Neutrophil (primary cell): ENCODE data around the gene RAP1A.
A peak's percentile ranks its signal among the peaks of the same experiment; 100 is the strongest.

Experiments
- H3K27ac ChIP-seq: fragments of 200-600 bp; sonication (generic); 2 replicates; pipeline ENCODE4 v1.5.1; 2016; ENCODE audit warnings: mild to moderate bottlenecking, moderate library complexity
- H3K27me3 ChIP-seq: fragments of 200-600 bp; sonication (generic); 2 replicates; pipeline ENCODE4 v1.6.0; 2016; ENCODE audit warnings: mild to moderate bottlenecking
- H3K36me3 ChIP-seq: fragments of 200-600 bp; sonication (generic); 2 replicates; pipeline ENCODE4 v1.5.1; 2017
- H3K4me1 ChIP-seq, 2 experiments: fragments of 200-600 bp in 1 of 2; sonication (generic) in 1 of 2; 1 replicate in 1 of 2; 2 replicates in 1 of 2; pipeline versions ENCODE4 v1.5.1 to v1.6.1; 2013 to 2016; ENCODE audit warnings: low read depth in 1 of 2, low read length in 1 of 2, mild to moderate bottlenecking in 1 of 2, moderate library complexity in 1 of 2; ENCODE audit not compliant: control insufficient read depth in 1 of 2, insufficient read depth in 1 of 2
- H3K4me3 ChIP-seq, 2 experiments: fragments of 200-600 bp in 1 of 2; sonication (generic) in 1 of 2; 1 replicate in 1 of 2; 2 replicates in 1 of 2; pipeline ENCODE4 v1.5.1; 2013 to 2016; ENCODE audit warnings: low read depth in 1 of 2, low read length in 1 of 2, mild to moderate bottlenecking in 1 of 2, moderate library complexity in 1 of 2
- H3K9me3 ChIP-seq: fragments of 200-600 bp; sonication (generic); 2 replicates; pipeline ENCODE4 v1.5.1; 2016
- TF ChIP-seq, protein P1 (sequence below): fragments of 200-600 bp; sonication (generic); IDR thresholded peaks from 2 replicates; pipeline ENCODE4 v1.5.1; 2016; ENCODE audit warnings: antibody characterized with exemption

RAP1A gene

DNA sequence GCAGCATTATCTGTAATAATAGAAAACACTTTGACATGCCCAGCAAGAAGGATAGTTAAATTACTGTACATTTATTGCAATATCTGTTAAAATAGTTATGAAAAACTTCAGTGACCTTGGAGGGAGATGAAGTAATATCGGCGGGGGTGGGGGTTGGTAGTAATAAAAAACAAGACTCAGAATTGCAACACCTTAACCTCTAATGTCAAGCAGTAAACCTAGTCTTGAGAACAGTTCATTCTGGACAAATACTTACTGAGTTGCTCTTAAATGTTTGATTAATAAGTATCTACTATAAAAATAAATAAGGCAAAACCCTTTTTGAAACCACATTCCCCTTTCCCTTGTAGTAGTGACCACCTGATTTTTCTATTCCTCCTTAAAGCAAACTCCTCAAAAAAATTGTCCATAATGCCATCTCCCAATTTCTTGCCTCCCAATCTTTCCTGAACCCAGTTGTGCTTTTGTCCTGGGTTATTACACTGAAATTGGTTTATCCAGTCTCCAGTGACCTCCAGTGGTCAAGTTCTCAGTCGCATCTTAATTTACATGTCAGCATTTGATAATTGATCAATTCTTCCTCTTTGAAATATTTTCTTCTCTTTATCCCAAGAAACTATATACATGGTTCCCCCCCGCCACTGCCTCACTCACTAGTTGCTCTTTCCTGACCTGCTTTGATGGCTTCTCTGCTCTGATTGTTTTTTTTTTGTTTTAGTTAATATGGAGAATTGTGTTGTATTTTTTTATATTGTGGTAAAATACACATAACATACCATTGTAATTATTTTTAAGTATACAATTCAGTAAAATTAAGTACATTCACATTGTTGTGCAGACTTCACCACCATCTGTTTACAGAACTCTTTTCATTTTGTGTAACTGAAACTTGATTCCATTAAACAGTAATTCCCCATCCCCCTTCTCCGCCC lies 36.8 kb downstream of the RAP1A start:
- peaks cover 75 to 79% of the 10 kb centered on the region in 2 experiments for H3K4me1 ChIP-seq
- H3K36me3 ChIP-seq = no peaks in the 10 kb centered on the region
- no peaks in the 10 kb centered on the region for H3K27me3 ChIP-seq
- peak overlapping the region in 1 of 2 experiments; percentile 9 for H3K4me3 ChIP-seq
- no peaks in the 10 kb centered on the region for H3K9me3 ChIP-seq
- TF ChIP-seq, protein P1, sequence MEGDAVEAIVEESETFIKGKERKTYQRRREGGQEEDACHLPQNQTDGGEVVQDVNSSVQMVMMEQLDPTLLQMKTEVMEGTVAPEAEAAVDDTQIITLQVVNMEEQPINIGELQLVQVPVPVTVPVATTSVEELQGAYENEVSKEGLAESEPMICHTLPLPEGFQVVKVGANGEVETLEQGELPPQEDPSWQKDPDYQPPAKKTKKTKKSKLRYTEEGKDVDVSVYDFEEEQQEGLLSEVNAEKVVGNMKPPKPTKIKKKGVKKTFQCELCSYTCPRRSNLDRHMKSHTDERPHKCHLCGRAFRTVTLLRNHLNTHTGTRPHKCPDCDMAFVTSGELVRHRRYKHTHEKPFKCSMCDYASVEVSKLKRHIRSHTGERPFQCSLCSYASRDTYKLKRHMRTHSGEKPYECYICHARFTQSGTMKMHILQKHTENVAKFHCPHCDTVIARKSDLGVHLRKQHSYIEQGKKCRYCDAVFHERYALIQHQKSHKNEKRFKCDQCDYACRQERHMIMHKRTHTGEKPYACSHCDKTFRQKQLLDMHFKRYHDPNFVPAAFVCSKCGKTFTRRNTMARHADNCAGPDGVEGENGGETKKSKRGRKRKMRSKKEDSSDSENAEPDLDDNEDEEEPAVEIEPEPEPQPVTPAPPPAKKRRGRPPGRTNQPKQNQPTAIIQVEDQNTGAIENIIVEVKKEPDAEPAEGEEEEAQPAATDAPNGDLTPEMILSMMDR = no peak
- peak overlapping the region; percentile 70 for H3K27ac ChIP-seq

DNA sequence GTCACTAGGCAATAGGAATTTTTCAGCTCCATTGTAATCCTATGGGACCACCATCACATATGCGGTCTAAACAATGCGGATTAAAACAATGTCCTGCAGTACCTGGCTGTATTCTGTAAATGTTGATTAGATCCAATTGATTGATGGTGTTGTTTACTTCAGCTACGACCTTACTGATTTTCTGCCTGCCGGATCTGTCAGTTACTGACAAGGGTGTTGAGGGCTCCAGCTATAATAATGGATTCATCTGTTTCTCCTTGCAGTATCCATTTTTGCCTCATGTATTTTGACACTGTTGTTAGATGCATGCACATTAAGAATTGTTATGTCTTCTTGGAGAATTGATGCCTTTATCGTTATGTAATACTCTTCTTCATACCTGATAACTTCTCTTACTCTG lies 39.0 kb downstream of the RAP1A start:
- Histone ChIP-seq H3K27ac (no peak overlapping the region), H3K27me3 (no peaks in the 10 kb centered on the region), H3K4me1 (peaks cover 69 to 76% of the 10 kb centered on the region in 2 experiments), H3K9me3 (no peaks in the 10 kb centered on the region), H3K4me3 (no peak overlapping the region), H3K36me3 (no peaks in the 10 kb centered on the region)
- TF ChIP-seq, protein P1 = no peak

DNA sequence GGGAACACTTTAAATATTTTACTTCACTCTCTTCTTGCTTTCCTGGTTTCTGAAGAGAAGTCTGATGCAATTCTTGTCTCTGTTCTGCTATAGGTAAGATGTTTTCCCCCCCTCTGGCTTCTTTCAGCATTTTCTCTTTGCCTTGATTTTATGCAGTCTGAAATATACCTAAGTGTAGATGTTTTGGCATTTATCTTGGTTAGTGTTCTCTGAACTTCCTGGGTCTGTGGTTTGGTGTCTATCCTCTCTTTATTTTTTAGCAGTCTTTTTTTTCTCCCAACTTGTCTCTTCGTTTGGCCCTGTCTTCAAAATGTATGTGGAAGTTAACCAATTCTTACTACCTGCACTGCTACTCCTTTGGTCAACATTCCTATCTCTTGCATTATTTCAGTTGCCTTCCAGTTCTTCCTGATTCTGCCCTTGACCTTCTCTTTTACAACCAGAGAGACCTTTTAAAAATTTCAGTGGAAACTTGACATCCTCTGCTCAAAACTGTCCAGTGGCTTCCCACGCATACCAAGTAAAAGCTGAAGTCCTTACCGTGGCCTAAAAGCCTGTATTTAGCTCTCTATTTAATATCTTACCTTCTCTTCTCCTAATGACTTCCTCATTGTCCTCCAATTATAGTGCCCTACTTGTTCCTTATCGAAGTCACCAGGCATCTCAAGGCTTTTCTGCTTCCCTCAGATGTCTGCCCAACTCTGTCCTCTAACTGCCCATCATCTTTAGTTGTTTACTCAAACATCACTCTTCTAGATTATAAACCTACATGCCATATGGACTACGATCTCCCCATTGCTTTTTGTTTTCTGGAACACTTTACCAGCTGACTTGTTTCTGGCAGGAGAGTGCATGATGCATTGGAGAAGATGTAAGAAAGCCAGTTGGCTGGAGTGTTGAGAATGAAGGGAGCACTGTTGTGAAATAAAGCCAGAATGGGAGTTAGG lies 40.9 kb downstream of the RAP1A start:
- H3K4me3 ChIP-seq = no peak overlapping the region
- H3K27me3 ChIP-seq = no peaks in the 10 kb centered on the region
- peak overlapping the region; percentile 76 for H3K27ac ChIP-seq
- TF ChIP-seq, protein P1 = no peak
- H3K36me3 ChIP-seq = no peaks in the 10 kb centered on the region
- H3K9me3 ChIP-seq = no peaks in the 10 kb centered on the region
- H3K4me1 ChIP-seq = peaks cover 61 to 74% of the 10 kb centered on the region in 2 experiments

DNA sequence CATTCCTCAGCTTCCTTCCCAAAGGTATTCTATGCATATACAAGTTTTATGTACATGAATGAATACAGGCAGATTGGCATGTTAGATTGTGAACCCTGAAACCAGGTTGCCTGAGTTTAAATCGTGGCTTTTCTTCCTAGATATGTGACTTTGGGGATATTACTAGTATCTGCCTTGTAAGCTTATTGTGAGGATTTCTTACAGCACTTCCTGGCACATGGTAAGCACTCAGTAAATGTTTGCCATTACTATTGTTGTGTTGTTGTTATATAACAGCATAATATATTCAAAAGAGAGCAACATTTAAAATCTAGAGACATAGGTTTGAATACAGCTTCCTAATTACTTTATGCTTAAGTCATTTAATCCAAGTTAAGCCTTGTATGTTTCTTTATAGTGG lies 45.1 kb downstream of the RAP1A start:
- Histone ChIP-seq H3K27me3 (no peaks in the 10 kb centered on the region), H3K4me1 (peaks cover 37 to 53% of the 10 kb centered on the region in 2 experiments), H3K27ac (peak overlapping the region; percentile 45), H3K9me3 (no peaks in the 10 kb centered on the region), H3K36me3 (no peaks in the 10 kb centered on the region), H3K4me3 (no peak overlapping the region)
- TF ChIP-seq, protein P1 = no peak

DNA sequence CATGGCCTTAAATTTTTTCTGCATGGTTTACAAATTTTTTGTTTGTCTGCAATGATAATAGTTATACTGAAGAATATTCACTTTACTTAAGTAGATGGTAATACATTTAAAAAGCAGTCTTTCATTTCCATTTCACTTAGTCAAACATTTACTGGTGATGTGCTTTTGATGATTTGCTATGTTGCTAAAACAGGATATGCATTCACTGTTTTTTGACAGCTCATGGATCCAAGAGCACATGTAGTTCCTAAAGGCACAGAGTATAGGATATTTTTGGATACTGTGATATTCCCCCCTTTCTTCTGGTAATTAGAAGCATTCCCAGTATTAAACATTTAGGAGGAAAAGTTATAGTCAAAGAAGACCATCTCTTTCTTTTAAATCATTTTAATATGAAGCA lies 45.9 kb downstream of the RAP1A start:
- Histone ChIP-seq H3K4me1 (peaks cover 28 to 44% of the 10 kb centered on the region in 2 experiments), H3K36me3 (no peaks in the 10 kb centered on the region), H3K4me3 (no peak overlapping the region), H3K9me3 (no peaks in the 10 kb centered on the region), H3K27me3 (no peaks in the 10 kb centered on the region), H3K27ac (no peak overlapping the region)
- TF ChIP-seq, protein P1 = no peak
